Measurements from ENCODE around the gene VPS41. TPM values are rescaled to one million over a fixed set of nuclear protein-coding genes. Genes with fewer than 3 reads are reported as not detected.
A peak's percentile ranks its signal among the peaks of the same experiment; 100 is the strongest.

The VPS41 gene
- 77.9 TPM for total RNA-seq (2013)
- polyA plus RNA-seq (10 to 100 TPM; 12.7 to 62.2 (median 56.7) TPM), polyA minus RNA-seq (14.5 and 17.5 TPM in 2 replicates), total RNA-seq (10.9 to 94.4 (median 69.0) reads per million in 11 experiments)

DNA sequence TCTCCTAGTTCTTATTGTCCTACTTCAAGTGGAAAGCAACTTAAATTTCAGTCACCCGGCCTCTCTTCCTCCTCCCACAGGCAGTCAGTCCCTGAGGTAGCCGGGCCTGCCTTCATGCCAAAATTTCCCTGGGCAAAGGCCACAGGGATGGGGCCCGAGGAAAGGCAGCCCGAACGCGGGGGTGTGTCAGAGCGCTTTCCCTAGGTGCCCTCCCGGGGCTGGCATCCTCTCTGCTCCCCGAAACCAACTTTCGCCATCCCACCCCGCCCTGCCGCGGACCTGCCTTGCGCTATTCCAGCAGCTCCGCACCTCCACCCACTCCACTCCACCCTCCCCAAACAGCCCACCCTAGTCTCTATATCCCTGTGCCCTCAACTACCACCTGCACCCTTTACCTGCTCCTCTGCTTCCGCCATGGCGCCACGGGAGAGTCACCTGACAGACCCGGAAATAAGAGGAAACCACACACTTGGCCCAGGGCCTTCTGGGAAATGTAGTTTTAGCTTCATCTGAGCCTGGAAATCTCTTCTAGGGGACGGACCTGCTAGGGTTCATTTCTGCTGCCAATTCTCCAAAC is at the start of gene VPS41:
Gene VPS41 (minus strand): TSS at position 433 of the 577 bp plus-strand sequence. CDS start 17 bp downstream, at position 416.
- DNase-seq: peak; percentile 64 to 78 (median 77)

DNA sequence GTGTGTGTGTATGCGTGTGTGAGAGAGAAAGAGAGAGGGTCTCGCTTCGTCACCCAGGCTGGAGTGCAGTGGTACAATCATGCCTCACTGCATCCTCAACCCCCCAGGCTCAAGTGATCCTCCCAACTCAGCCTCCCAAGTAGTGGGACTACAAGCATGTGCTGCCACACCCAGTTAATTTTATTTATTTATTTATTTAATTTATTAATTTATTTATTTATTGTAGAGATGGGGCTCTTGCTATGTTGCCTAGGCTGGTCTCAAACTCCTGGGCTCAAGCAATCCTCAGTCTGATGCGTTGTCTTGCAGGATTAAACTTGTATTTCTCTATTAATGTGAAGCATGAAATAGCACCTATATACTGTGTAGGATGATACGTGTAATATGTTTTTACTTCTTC is 46.9 kb upstream of the VPS41 start:
- Histone ChIP-seq H3K27ac (ENCODE audit: low read depth in 1 of 2, low read length in 2 of 2) (no peak overlapping the region), H3K79me2 (ENCODE audit: insufficient read depth, low read length) (no peaks in the 10 kb centered on the region), H3K4me1 (ENCODE audit: control insufficient read depth in 1 of 2, insufficient read depth in 2 of 2, low read length in 2 of 2) (no peaks in the 10 kb centered on the region), H3K9me3 (replicated peaks in 1 of 2; ENCODE audit: control insufficient read depth in 1 of 2, insufficient read depth in 1 of 2, low read length in 2 of 2) (no peaks in the 10 kb centered on the region), H4K20me1 (ENCODE audit: insufficient read depth, low read length) (no peaks in the 10 kb centered on the region), H3K4me3 (replicated peaks in 1 of 3; ENCODE audit: low read depth in 2 of 3, low read length in 3 of 3) (no peak overlapping the region), H3K9ac (ENCODE audit: insufficient read depth, low read length, poor library complexity, severe bottlenecking) (no peak overlapping the region), H3K4me2 (replicated peaks; ENCODE audit: extremely low read depth, low read length, poor library complexity, severe bottlenecking) (no peak overlapping the region), H3K36me3 (replicated peaks in 1 of 2; ENCODE audit: control insufficient read depth in 1 of 2, insufficient read depth in 2 of 2, low read length in 2 of 2) (no peaks in the 10 kb centered on the region), H3K27me3 (ENCODE audit: control insufficient read depth in 2 of 2, insufficient read depth in 2 of 2, low read length in 2 of 2) (no peaks in the 10 kb centered on the region), H2AFZ (ENCODE audit: insufficient read depth, low read depth, low read length, poor library complexity, severe bottlenecking) (no peak overlapping the region)
- intact Hi-C loops (cut with micrococcal nuclease): no loop called here
- Mint-ChIP-seq H3K9me3 (peaks cover 0 to 9% (median 3%) of the 10 kb centered on the region in 7 donors), H3K27me3 (ENCODE audit: low read depth in 3 of 3) (peaks cover 0 to 2% (median 1%) of the 10 kb centered on the region in 3 donors), H3K4me1 (peaks cover 8% of the 10 kb centered on the region), H3K27ac (no peak overlapping the region), H3K36me3 (no peaks in the 10 kb centered on the region), H3K4me3 (no peak overlapping the region)
- no peak for DNase-seq
- TF ChIP-seq, protein P1, sequence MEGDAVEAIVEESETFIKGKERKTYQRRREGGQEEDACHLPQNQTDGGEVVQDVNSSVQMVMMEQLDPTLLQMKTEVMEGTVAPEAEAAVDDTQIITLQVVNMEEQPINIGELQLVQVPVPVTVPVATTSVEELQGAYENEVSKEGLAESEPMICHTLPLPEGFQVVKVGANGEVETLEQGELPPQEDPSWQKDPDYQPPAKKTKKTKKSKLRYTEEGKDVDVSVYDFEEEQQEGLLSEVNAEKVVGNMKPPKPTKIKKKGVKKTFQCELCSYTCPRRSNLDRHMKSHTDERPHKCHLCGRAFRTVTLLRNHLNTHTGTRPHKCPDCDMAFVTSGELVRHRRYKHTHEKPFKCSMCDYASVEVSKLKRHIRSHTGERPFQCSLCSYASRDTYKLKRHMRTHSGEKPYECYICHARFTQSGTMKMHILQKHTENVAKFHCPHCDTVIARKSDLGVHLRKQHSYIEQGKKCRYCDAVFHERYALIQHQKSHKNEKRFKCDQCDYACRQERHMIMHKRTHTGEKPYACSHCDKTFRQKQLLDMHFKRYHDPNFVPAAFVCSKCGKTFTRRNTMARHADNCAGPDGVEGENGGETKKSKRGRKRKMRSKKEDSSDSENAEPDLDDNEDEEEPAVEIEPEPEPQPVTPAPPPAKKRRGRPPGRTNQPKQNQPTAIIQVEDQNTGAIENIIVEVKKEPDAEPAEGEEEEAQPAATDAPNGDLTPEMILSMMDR (IDR thresholded peaks at IDR 0.05): no peak
- WGBS (ENCODE audit: insufficient coverage): no CpG with 5 or more reads among the region's 5 CpGs

More for the DNA sequence above, at the start of gene VPS41:
- Histone ChIP-seq H3K4me2 (replicated peaks; ENCODE audit: extremely low read depth, low read length, poor library complexity, severe bottlenecking) (peak within 1 kb of the TSS; percentile 84), H3K9me3 (replicated peaks in 1 of 2; ENCODE audit: control insufficient read depth in 1 of 2, insufficient read depth in 1 of 2, low read length in 2 of 2) (no peaks in the 10 kb centered on the region), H3K4me3 (replicated peaks in 1 of 3; ENCODE audit: low read depth in 2 of 3, low read length in 3 of 3) (peak within 1 kb of the TSS; percentile 57 to 96 (median 96)), H3K27me3 (ENCODE audit: control insufficient read depth in 2 of 2, insufficient read depth in 2 of 2, low read length in 2 of 2) (no peaks in the 10 kb centered on the region), H2AFZ (ENCODE audit: insufficient read depth, low read depth, low read length, poor library complexity, severe bottlenecking) (peak within 1 kb of the TSS; percentile 96), H3K9ac (ENCODE audit: insufficient read depth, low read length, poor library complexity, severe bottlenecking) (peak within 1 kb of the TSS; percentile 91), H3K79me2 (ENCODE audit: insufficient read depth, low read length) (peaks cover 45% of the 10 kb centered on the region), H4K20me1 (ENCODE audit: insufficient read depth, low read length) (peaks cover 34% of the 10 kb centered on the region), H3K4me1 (ENCODE audit: control insufficient read depth in 1 of 2, insufficient read depth in 2 of 2, low read length in 2 of 2) (peaks cover 22 to 34% of the 10 kb centered on the region in 2 donors), H3K27ac (ENCODE audit: low read depth in 1 of 2, low read length in 2 of 2) (peak within 1 kb of the TSS; percentile 58 to 92), H3K36me3 (replicated peaks in 1 of 2; ENCODE audit: control insufficient read depth in 1 of 2, insufficient read depth in 2 of 2, low read length in 2 of 2) (no peaks in the 10 kb centered on the region)
- TF ChIP-seq, protein P1 (IDR thresholded peaks at IDR 0.05): no peak
- intact Hi-C loops (cut with micrococcal nuclease): no loop called here
- peak within 1 kb of the TSS; percentile 92 to 98 (median 95) for H3K27ac Mint-ChIP-seq
- under 1% methylated on average over 19 of the region's 20 CpGs for WGBS (ENCODE audit: insufficient coverage)
- H3K4me1 Mint-ChIP-seq: peaks cover 32% of the 10 kb centered on the region
- H3K27me3 Mint-ChIP-seq (ENCODE audit: low read depth in 3 of 3): peaks cover 0 to 2% (median 2%) of the 10 kb centered on the region in 3 donors
- H3K9me3 Mint-ChIP-seq: no peaks in the 10 kb centered on the region
- H3K36me3 Mint-ChIP-seq: no peaks in the 10 kb centered on the region
- H3K4me3 Mint-ChIP-seq: peak within 1 kb of the TSS; percentile 95 to 97

All from CD14-positive monocyte (primary cell).